D721Med (cell line): ENCODE data around the gene PANX2.

Experiments
- DNase-seq: peaks from one replicate; pipeline ENCODE4 v3.0.0; 2011; ENCODE audit warnings: low spot score; ENCODE audit not compliant: insufficient read length
- FAIRE-seq: peaks from 2 replicates; lab custom pipeline; 2011; peaks lifted over from hg19 to GRCh38; lab: Jason Lieb, UNC
- TF ChIP-seq, protein P1 (sequence below): IDR thresholded peaks from 2 replicates; pipeline ENCODE4 v1.5.1; 2012; ENCODE audit warnings: mild to moderate bottlenecking, control low read depth; ENCODE audit not compliant: insufficient read depth; ENCODE audit errors: missing control alignments

PANX2 gene

DNA sequence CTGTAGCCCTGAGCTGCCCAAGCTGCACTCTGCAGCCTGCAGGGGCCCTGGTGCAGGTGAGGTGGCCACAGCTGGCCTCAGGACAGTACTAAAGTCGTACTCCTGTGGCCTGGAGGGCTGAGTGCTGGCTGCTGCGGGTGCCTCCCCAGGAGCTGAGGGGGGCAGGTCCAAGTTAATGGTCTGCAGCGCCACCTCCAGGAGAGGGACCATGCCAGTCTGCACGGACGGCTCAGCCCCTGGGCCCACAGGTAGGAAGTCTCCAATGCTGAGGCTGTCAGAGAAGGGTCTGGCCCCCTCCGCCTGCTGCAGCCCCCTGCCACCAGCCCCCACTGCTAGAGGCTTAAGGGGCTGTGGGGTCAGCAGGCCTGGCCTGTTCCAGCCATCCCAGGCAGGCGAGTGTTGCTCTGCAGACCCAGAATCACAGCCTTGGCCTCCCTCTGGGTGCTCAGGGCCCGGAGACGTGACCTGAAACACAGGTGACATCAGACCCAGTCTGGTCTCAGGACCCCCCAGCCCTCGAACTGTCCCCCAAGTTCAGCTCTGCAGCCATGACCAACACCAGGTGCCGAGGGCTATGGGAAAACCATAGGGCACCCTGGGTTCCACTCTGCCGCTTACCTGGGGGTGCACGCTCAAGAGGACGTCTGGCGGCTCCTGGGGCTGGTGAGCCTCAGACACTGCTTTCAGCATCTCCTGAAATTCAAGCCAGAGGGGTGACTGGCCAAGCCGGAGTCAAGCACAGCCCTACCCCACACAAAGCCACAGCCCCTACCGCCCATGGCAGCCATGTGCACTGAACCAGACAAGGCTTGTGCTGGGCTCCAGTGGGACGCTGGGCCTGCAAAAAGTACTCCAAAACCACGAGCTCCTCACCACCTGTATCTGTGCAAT lies 51.1 kb downstream of the PANX2 start:
- no peak for DNase-seq
- TF ChIP-seq, protein P1, sequence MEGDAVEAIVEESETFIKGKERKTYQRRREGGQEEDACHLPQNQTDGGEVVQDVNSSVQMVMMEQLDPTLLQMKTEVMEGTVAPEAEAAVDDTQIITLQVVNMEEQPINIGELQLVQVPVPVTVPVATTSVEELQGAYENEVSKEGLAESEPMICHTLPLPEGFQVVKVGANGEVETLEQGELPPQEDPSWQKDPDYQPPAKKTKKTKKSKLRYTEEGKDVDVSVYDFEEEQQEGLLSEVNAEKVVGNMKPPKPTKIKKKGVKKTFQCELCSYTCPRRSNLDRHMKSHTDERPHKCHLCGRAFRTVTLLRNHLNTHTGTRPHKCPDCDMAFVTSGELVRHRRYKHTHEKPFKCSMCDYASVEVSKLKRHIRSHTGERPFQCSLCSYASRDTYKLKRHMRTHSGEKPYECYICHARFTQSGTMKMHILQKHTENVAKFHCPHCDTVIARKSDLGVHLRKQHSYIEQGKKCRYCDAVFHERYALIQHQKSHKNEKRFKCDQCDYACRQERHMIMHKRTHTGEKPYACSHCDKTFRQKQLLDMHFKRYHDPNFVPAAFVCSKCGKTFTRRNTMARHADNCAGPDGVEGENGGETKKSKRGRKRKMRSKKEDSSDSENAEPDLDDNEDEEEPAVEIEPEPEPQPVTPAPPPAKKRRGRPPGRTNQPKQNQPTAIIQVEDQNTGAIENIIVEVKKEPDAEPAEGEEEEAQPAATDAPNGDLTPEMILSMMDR: no peak
- FAIRE-seq: no peak

- FAIRE-seq: no peak
- no peak for DNase-seq
- TF ChIP-seq, protein P1: no peak
These were observed 52.0 kb downstream of the PANX2 start for GRCh38 chr22:50222508-50222907.

- TF ChIP-seq, protein P1: no peak
- no peak for FAIRE-seq
These were observed 53.5 kb downstream of the PANX2 start for GRCh38 chr22:50224071-50224470.

GRCh38 chr22:50225200-50225969 lies 54.9 kb downstream of the PANX2 start:
- FAIRE-seq (no peak), DNase-seq (no peak)
- TF ChIP-seq, protein P1: no peak

More at GRCh38 chr22:50224071-50224470, 53.5 kb downstream of the PANX2 start:
- no peak for DNase-seq

DNA sequence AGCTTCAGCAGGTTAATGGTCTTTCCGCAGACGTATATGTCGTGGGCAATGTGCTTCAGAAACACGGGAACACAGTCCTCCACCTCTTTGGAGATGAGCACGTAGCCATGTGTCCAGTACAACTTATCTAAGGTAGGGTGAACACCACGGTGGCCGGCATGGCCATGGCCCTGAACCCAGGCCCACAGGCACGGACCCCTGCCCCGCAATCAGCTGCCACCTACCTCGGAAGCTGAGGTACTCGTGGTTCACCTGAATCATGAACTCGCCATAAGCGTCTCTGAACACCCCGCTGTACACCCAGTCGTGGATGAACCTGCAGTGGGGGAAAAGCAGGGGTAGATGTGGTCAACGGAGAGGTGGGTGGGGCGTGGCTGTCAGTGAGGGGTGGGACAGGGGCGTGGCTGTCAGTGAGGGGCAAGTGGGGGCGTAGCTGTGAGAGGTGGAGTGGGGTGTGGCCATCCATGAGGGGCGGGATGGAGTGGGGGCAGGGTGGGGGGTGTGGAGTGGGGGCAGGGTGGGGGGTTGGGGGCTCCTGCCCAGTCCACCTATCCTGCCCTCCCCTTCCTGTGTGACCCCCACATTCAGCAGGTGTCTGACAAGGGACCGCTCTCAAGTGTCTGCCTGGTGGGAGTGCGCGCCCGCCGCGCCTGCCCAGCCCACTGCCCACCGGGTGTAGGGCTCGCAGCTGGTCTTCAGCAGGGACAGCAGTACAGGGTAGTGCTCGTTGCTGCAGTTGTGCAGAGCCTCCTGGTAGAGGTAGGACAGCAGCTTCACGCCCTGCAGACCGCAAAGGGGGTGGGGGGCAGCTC lies 55.7 kb downstream of the PANX2 start:
- no peak for FAIRE-seq

DNA sequence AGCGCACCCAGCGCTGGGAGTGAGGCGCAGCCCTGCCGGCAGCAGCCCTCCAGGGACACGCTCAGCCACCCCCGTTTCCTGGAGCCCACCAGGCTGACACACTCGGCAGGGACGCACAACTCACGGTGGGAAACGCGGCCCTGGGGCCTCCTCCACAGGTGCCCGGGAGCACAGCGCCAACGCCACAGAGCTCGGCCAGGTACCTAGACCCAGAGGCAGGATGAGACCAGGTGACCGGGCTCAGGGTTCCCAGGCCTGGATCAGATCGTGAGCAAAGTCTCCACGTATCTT lies 56.3 kb downstream of the PANX2 start:
- FAIRE-seq (no peak), DNase-seq (no peak)
- TF ChIP-seq, protein P1: no peak

More for the DNA sequence above, 55.7 kb downstream of the PANX2 start:
- no peak for DNase-seq
- TF ChIP-seq, protein P1: no peak
